ENCODE measurements around the gene DENND6B.

DNA sequence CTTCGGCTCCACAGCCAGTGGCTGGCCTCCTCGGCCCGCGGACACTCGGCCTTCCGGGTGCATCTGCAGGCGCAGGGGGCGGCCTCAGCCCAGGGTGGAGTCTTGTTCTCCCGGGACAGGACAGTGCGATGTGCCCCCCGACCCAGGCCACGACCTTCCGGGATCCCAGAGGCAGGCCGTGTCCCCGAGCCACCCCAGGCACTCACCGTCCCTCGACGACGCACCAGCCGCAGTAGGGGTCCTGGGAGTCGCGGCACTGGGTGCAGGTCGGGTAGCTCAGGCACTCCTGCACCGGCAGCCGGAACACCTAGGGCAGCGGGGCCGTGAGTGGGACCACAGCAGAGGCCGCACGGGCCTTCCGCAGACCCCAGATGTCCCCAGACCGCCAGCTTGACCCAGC is 39.1 kb downstream of the DENND6B start:
- TF ChIP-seq, protein P1, sequence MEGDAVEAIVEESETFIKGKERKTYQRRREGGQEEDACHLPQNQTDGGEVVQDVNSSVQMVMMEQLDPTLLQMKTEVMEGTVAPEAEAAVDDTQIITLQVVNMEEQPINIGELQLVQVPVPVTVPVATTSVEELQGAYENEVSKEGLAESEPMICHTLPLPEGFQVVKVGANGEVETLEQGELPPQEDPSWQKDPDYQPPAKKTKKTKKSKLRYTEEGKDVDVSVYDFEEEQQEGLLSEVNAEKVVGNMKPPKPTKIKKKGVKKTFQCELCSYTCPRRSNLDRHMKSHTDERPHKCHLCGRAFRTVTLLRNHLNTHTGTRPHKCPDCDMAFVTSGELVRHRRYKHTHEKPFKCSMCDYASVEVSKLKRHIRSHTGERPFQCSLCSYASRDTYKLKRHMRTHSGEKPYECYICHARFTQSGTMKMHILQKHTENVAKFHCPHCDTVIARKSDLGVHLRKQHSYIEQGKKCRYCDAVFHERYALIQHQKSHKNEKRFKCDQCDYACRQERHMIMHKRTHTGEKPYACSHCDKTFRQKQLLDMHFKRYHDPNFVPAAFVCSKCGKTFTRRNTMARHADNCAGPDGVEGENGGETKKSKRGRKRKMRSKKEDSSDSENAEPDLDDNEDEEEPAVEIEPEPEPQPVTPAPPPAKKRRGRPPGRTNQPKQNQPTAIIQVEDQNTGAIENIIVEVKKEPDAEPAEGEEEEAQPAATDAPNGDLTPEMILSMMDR (IDR thresholded peaks at IDR 0.05): no peak
- TF ChIP-seq POLR2AphosphoS5 (IDR thresholded peaks at IDR 0.05): no peak
- no peak for TF ChIP-seq POLR2A (IDR thresholded peaks at IDR 0.05)
